Measurements from ENCODE around the gene LAMA5. TPM values are rescaled to one million over a fixed set of nuclear protein-coding genes. Genes with fewer than 3 reads are reported as not detected.

The LAMA5 gene
- total and polyA plus RNA-seq, 2 donors (not counting 1 experiment from before 2014, with no cell fraction given) = 52.9 to 83.5 TPM

GRCh38 chr20:62316331-62317166 is 50.6 kb downstream of the LAMA5 start:
- Mint-ChIP-seq H3K4me3 (no peak overlapping the region), H3K9me3 (ENCODE audit: insufficient read depth) (no peaks in the 10 kb centered on the region), H3K4me1 (no peaks in the 10 kb centered on the region), H3K27ac (no peak overlapping the region), H3K27me3 (no peaks in the 10 kb centered on the region)
- Histone ChIP-seq H4K20me1 (ENCODE audit: control insufficient read depth, insufficient read depth, low read length, poor library complexity, severe bottlenecking) (no peaks in the 10 kb centered on the region), H3K79me2 (ENCODE audit: control insufficient read depth, insufficient read depth, low read length) (no peaks in the 10 kb centered on the region), H3K4me3 (ENCODE audit: control extremely low read depth in 1 of 5, extremely low read depth in 1 of 5, insufficient read depth in 1 of 5, low read depth in 2 of 5, low read length in 4 of 5) (no peak overlapping the region), H3K27ac (ENCODE audit: low read length in 2 of 2) (no peak overlapping the region), H3K27me3 (replicated peaks in 1 of 4; ENCODE audit: control extremely low read depth in 1 of 4, control insufficient read depth in 3 of 4, insufficient read depth in 4 of 4, low read length in 3 of 4) (no peaks in the 10 kb centered on the region), H2AFZ (ENCODE audit: insufficient read depth, low read depth, low read length, poor library complexity, severe bottlenecking) (no peak overlapping the region), H3K9ac (ENCODE audit: low read length) (no peak overlapping the region), H3K4me1 (ENCODE audit: control insufficient read depth in 2 of 2, insufficient read depth in 2 of 2, low read length in 2 of 2) (no peaks in the 10 kb centered on the region), H3K36me3 (replicated peaks in 1 of 2; ENCODE audit: control extremely low read depth in 1 of 2, control insufficient read depth in 1 of 2, extremely low read depth in 1 of 2, insufficient read depth in 2 of 2, low read length in 1 of 2) (peaks cover 0 to 19% of the 10 kb centered on the region in 2 experiments), H3K9me3 (ENCODE audit: control extremely low read depth in 1 of 3, control insufficient read depth in 2 of 3, insufficient read depth in 1 of 3, low read length in 2 of 3) (no peaks in the 10 kb centered on the region), H3K4me2 (replicated peaks; ENCODE audit: low read depth, low read length, poor library complexity, severe bottlenecking) (no peak overlapping the region)
- ChIA-PET CTCF (interaction anchor here (1.8 kb wide), 1 partner anchor 66 kb away, joined by 7 read pairs; no protein-coding TSS in a partner anchor), POLR2A (interaction anchor here (0.5 kb wide), 1 partner anchor 15 kb away, joined by 3 read pairs; no protein-coding TSS in a partner anchor)
- TF ChIP-seq EZH2 (IDR thresholded peaks at IDR 0.05; ENCODE audit: borderline replicate concordance, insufficient read depth, low read depth, low read length, poor library complexity, severe bottlenecking) (no peak), CTCF (IDR thresholded peaks at IDR 0.05) (no peak)
- ATAC-seq (ENCODE audit: low read depth) = no peak
- 89% methylated on average over 40 of the region's 40 CpGs for WGBS (ENCODE audit: insufficient coverage)
- intact Hi-C loops (cut with micrococcal nuclease) = no loop called here
- no peak for DNase-seq

- TF ChIP-seq CTCF (IDR thresholded peaks at IDR 0.05) (no peak), EZH2 (IDR thresholded peaks at IDR 0.05; ENCODE audit: borderline replicate concordance, insufficient read depth, low read depth, low read length, poor library complexity, severe bottlenecking) (no peak)
- no peak overlapping the region for H3K27ac ChIP-seq (ENCODE audit: low read length in 2 of 2)
- ChIA-PET POLR2A (no interaction called here), CTCF (interaction anchor here (1.8 kb wide), 1 partner anchor 67 kb away, joined by 7 read pairs; no protein-coding TSS in a partner anchor)
- Mint-ChIP-seq H3K4me1 (no peaks in the 10 kb centered on the region), H3K4me3 (no peak overlapping the region), H3K27ac (no peak overlapping the region), H3K27me3 (no peaks in the 10 kb centered on the region), H3K9me3 (ENCODE audit: insufficient read depth) (no peaks in the 10 kb centered on the region)
- WGBS (ENCODE audit: insufficient coverage) = 97% methylated on average over 12 of the region's 12 CpGs
- ATAC-seq (ENCODE audit: low read depth) (no peak), DNase-seq (no peak)
- no peak overlapping the region for H3K4me2 ChIP-seq (replicated peaks; ENCODE audit: low read depth, low read length, poor library complexity, severe bottlenecking)
- H3K27me3 ChIP-seq (replicated peaks in 1 of 4; ENCODE audit: control extremely low read depth in 1 of 4, control insufficient read depth in 3 of 4, insufficient read depth in 4 of 4, low read length in 3 of 4) = no peaks in the 10 kb centered on the region
- intact Hi-C loops (cut with micrococcal nuclease) = no loop called here
- no peak overlapping the region for H2AFZ ChIP-seq (ENCODE audit: insufficient read depth, low read depth, low read length, poor library complexity, severe bottlenecking)
- no peaks in the 10 kb centered on the region for H4K20me1 ChIP-seq (ENCODE audit: control insufficient read depth, insufficient read depth, low read length, poor library complexity, severe bottlenecking)
- H3K9ac ChIP-seq (ENCODE audit: low read length) = no peak overlapping the region
- peaks cover 0 to 19% of the 10 kb centered on the region in 2 experiments for H3K36me3 ChIP-seq (replicated peaks in 1 of 2; ENCODE audit: control extremely low read depth in 1 of 2, control insufficient read depth in 1 of 2, extremely low read depth in 1 of 2, insufficient read depth in 2 of 2, low read length in 1 of 2)
- no peaks in the 10 kb centered on the region for H3K9me3 ChIP-seq (ENCODE audit: control extremely low read depth in 1 of 3, control insufficient read depth in 2 of 3, insufficient read depth in 1 of 3, low read length in 2 of 3)
- H3K79me2 ChIP-seq (ENCODE audit: control insufficient read depth, insufficient read depth, low read length) = no peaks in the 10 kb centered on the region
- no peak overlapping the region for H3K4me3 ChIP-seq (ENCODE audit: control extremely low read depth in 1 of 5, extremely low read depth in 1 of 5, insufficient read depth in 1 of 5, low read depth in 2 of 5, low read length in 4 of 5)
- H3K4me1 ChIP-seq (ENCODE audit: control insufficient read depth in 2 of 2, insufficient read depth in 2 of 2, low read length in 2 of 2) = no peaks in the 10 kb centered on the region
Measured at GRCh38 chr20:62315773-62316172, 51.3 kb downstream of the LAMA5 start.

Data from B cell (primary cell).